ENCODE data around the gene SPSB1.

GRCh38 chr1:9281071-9281827 lies 11.4 kb upstream of the SPSB1 start:
- TF ChIP-seq POLR2A (IDR thresholded peaks at IDR 0.05): no peak
- no peak for TF ChIP-seq CTCF (IDR thresholded peaks at IDR 0.05)
